HG03064 (cell line): ENCODE data around the gene KIAA1586.
"Not testable (repeated sequence)": the region's sequence is repeated elsewhere in the genome, so short reads cannot be mapped to it uniquely, and the experiment has no call there.

Source experiments
- ATAC-seq: cut with Tn5 transposase; IDR thresholded peaks from one replicate; pipeline ENCODE4 v1.9.1; 2021; ENCODE audit warnings: low read depth; ENCODE audit not compliant: unreplicated experiment

The KIAA1586 gene, protein sequence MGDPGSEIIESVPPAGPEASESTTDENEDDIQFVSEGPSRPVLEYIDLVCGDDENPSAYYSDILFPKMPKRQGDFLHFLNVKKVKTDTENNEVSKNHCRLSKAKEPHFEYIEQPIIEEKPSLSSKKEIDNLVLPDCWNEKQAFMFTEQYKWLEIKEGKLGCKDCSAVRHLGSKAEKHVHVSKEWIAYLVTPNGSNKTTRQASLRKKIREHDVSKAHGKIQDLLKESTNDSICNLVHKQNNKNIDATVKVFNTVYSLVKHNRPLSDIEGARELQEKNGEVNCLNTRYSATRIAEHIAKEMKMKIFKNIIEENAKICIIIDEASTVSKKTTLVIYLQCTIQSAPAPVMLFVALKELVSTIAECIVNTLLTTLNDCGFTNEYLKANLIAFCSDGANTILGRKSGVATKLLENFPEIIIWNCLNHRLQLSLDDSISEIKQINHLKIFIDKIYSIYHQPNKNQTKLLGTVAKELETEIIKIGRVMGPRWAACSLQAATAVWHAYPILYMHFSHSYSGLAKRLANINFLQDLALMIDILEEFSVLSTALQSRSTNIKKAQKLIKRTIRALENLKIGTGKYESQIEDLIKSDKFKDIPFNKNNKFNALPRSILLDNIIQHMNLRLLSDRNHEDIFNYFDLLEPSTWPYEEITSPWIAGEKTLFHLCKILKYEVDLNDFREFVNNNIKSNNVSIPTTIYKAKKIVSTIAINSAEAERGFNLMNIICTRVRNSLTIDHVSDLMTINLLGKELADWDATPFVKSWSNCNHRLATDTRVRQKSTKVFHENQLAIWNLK

GRCh38 chr6:57046332-57047256 lies at the start of gene KIAA1586:
Gene KIAA1586, plus strand, starts transcription at chr6:57046693. Its CDS starts 63 bp downstream, at chr6:57046756.
- peak; percentile 91 for ATAC-seq

DNA sequence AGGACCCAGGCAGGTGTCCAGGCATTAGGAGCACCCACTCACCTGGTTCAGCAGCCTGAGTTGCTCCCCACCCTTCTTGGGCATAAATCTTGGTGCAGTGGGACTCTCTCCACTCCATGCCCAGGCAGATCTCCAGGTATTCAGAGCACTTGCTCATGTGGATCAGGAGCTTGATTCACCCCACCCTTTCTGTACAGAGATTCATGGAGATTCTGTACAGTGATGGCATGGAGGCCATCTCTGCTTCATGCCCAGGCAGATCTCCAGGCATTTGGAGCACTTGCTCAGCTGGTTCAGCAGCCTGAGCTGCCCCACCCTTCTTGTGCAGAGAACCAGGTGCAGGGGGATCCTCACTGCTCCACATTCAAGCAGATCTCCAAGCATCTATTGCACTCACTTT lies 47.4 kb upstream of the KIAA1586 start:
- ATAC-seq = no peak

GRCh38 chr6:56999748-57000147 lies 46.7 kb upstream of the KIAA1586 start:
- ATAC-seq = not testable (repeated sequence)

DNA sequence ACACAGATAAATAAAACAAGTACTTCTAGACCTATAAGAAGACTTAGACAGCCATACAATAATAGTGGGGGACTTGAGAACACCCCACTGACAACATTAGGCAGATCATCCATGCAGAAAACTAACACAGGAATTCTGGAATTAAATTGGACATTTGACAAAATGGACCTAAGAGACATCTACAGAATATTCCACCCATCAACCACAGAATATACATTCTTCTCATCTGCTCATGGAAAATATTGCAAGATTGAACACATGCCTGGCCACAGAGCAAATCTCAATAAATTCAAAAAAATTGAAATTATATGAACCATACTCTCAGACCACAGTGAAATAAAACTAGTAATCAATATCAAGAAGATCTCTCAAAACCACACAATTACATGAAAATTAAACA lies 44.3 kb upstream of the KIAA1586 start:
- no peak for ATAC-seq

DNA sequence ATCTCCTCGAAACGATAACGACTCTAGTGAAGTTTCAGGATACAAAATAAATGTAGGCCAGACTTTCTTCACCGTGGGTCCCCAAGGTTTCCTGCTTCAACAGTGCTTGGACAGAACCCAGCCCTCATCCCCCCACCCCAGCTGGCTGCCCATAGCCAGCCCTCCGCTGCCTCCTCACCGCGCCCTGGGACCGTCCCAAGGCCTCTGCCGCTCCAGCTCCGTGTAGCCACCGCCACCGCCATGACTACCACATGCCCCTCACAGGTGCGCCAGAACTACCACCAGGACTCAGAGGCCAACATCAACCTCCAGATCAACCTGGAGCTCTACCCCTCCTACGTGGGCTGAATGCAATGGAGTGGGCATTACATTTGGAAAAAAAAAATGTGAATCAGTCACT lies 42.2 kb upstream of the KIAA1586 start:
- ATAC-seq = no peak

DNA sequence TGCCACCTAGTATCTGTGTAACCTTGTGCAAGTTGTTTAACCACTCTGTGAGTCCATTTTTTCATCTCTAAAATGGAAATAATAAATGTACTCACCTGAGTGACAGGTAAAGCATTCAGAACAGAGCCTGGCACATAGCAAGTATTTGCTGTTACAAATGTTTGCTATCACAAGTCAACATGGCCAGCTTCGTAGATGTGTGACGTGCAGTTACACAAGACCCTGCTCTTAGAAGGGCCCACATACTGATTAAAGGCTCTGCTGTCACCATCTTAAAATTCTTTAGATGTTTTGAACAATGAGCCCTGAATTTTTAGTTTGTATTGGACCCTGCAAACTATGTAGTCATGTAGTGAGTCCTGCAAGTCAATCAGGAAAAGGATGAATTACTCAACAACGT lies 40.4 kb upstream of the KIAA1586 start:
- ATAC-seq = no peak

DNA sequence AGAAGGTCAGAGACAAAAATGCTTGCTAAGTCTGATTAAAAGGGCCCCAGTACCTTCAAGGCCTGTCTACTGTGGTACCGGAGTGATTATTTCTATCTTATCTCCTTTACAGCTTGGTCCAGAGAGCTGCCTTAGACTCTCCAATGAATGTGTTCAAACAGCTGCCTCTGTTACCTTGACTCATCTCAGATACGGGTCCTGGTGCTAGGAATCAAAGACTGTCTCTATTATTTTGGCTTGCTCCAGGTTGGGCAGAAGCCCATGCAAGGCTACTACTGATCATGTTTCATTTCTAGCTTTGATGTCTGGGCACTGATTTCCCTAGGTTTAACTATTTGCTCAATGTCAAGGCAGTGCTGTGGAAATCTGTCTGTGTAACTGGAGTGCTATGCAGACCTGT lies 38.4 kb upstream of the KIAA1586 start:
- ATAC-seq = not testable (repeated sequence)

- no peak for ATAC-seq
These were observed 33.0 kb upstream of the KIAA1586 start for GRCh38 chr6:57013521-57013926.

DNA sequence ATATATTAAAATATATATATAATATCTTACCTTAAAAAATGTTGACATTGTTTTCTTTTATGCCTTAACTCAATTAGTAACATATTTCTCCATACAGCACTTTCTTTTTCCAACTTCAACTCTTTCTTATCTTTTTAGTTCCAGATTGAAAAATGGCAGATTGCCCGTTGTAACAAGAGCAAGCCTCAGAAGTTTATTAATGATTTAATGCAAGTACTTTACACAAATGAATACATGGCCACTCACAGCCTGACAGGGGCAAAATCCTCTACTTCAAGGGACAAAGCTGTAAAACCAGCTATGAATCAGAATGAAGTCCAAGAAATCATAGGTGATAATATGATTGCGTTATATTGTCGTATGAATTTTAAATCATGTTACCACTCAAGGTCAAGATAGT lies 29.4 kb upstream of the KIAA1586 start:
- ATAC-seq = no peak

- no peak for ATAC-seq
These were observed 28.7 kb upstream of the KIAA1586 start for GRCh38 chr6:57017841-57018240.

- no peak for ATAC-seq
These were observed 27.1 kb upstream of the KIAA1586 start for GRCh38 chr6:57019434-57019833.

DNA sequence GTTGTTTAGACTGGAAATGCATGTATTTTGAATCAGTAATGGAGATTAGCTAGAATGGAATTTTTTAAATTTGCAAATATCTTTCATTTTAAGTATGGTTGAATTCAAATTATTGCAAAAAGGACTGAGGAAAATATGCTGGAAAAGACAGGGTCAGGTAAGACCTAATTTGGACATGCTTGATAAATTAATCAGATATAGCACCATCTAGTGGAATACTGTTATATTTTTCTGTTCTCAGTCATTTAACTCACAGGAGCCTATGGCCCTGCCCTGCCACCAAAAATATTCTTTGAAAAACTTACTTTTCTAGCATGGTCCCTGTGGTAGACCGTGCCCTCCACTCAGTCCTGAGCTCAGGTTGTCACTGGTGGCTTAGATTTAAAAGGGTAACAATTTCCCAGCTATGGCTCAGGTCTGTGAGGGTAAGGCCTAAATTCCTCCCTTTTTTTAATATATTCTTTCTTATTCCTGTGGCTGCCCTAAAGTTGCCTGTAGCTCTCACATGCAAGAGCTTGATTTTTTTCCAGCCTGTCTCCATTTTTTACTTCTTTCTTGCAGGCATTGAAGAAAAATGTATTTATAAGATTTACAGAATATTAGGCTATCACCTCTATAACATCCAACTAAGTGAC lies 25.3 kb upstream of the KIAA1586 start:
- no peak for ATAC-seq

DNA sequence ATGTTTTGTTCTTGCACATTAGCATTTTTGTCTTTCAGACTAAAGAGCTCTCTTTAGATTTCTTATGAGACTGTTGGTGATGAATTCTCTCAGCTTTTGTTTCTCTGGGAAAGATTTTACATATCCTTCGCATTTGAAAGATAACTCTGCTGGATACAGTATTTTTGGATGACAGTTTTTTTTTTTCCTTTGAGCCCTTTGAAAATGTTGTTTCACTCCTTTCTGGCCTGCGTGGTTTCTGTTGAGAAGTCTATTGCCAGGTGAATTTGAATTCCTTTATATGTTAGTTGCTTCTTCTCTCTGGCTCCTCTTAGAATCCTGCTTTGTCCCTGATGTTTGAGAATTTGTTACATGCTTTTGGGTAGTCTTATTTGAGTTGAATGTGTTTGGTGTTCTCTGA lies 22.2 kb upstream of the KIAA1586 start:
- ATAC-seq = no peak

- ATAC-seq = no peak
These were observed 21.7 kb upstream of the KIAA1586 start for GRCh38 chr6:57024775-57025174.

- no peak for ATAC-seq
These were observed 20.5 kb upstream of the KIAA1586 start for GRCh38 chr6:57026001-57026400.

DNA sequence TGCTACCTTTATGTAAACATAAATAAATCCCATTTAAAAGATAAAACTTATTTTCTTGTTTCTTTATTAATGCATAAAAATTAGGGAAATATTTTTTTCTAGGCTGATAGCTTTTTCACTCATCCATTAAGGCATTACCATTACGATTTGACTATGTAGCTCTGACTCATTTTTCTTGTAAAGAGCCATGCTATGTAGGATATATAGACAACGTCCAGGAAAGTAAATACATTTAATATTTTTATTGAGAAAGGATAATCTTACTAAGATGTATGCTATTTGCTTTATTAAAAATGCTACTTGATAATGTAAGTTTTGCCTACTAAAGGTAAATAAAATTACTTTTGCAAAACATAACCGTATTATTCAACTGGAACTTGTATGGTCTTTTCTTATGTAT lies 19.2 kb upstream of the KIAA1586 start:
- ATAC-seq = no peak

DNA sequence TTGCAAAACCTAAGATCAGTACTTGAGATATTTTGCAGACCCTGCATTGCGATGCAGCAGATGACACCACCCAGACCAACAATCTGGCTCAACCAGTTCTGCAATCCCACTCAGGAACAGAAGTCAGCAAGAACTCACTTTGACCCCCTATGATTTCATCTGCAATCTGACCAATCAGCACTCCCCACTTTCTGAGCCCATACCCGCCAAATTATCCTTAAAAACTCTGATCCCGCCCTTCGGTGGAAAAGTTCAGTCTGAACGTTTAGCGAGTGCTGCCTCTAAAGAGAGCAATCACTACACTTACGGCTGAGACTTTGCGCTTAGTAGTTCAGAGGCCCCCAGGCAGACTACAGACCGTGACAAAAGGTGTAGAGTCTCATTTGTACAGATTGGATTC lies 17.3 kb upstream of the KIAA1586 start:
- ATAC-seq = no peak

DNA sequence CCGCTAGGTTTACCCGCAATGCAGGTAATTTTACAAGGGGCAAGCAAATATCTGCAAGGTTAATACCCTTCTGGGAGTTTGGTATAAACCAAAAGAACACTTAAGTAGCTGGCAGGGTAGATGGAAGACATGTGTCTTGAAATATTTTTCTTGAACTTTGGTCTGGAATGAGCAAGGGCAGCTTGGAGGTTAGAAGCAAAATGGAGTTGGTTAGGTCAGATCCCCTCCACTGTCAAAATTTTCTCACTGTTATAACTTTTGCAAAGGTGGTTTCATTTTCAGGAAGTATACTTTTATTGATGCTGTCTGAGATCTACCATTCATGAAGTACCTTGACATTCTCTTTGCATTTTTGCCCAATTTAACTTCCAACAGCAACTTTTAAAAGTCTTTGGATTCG lies 13.3 kb upstream of the KIAA1586 start:
- ATAC-seq = no peak

DNA sequence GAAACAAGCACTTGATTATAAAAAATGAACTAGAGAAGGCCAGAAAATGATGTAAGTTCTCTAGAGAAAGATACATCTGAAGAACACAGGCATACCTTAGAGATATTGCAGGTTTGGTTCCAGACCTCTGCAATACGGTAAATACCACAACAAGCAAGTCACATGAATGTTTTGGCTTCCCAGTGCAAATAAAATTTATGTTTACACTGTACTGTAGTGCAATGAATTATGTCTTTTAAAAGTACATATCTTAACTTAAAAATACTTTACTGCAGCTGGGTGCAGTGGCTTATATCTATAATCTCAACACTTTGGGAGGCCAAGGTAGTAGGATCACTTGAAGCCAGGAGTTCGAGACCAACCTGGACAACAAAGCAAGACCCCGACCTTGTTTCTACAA lies 10.9 kb upstream of the KIAA1586 start:
- ATAC-seq = no peak

DNA sequence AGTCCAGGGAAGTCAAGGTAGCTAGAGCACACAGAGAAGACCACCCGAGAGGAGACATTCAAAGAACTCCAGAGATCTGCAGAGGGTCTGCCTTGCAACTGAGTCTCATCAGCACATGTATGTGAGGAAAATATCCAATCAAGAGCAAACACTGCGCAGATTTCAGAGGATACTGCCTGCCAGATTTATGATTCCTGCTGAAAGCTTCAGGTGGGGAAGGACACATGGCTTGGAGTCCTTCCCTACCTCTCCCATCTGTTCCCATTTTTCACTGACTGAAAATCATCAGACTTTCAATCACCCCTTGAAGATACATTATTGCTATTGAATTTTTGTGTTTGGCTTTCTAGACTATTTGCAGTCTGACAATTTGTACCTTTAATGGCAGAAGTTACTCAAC lies 7.6 kb upstream of the KIAA1586 start:
- ATAC-seq = no peak
